Kasumi-1 (cell line): ENCODE measurements around the gene LMBRD2.
"Not testable (repeated sequence)": the region's sequence is repeated elsewhere in the genome, so short reads cannot be mapped to it uniquely, and the experiment has no call there.

Experiments
- DNase-seq, 2 experiments: peaks; one replicate each; lab custom pipeline; 2025; lab: John Stamatoyannopoulos, UW

LMBRD2 gene

GRCh38 chr5:36151434-36152323 lies at the start of gene LMBRD2, which contains the start of gene SKP2:
Gene LMBRD2 (minus strand): TSS chr5:36151887. CDS start chr5:36143349, 8,538 bp downstream.
Gene SKP2 (plus strand): TSS chr5:36152111. CDS start chr5:36152263, 152 bp downstream.
- peak; percentile 97 to 98 for DNase-seq

DNA sequence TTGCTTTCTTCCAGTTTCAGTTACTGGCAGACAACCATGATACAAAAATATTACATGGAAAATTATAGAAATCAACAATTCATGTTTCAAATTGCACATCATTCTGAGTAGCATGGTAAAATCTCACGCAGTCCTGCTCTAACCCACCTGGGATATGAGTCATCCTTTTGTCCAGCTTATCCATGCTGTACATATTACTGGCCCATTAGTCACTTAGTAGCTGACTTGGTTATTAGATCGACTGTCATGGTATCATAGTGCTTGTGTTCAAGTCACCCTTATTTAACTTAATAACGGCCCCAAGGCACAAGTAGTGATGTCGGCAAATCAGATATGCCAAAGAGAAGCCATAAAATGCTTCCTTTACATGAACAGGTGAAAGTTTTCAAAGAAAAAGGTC lies 48.8 kb upstream of the LMBRD2 start:
- DNase-seq, result no peak

- DNase-seq, result no peak
Measured at GRCh38 chr5:36199620-36200019, 47.9 kb upstream of the LMBRD2 start.

GRCh38 chr5:36198783-36199182 lies 47.1 kb upstream of the LMBRD2 start:
- not testable (repeated sequence) for DNase-seq

GRCh38 chr5:36198281-36198680 lies 46.6 kb upstream of the LMBRD2 start:
- no peak for DNase-seq

DNA sequence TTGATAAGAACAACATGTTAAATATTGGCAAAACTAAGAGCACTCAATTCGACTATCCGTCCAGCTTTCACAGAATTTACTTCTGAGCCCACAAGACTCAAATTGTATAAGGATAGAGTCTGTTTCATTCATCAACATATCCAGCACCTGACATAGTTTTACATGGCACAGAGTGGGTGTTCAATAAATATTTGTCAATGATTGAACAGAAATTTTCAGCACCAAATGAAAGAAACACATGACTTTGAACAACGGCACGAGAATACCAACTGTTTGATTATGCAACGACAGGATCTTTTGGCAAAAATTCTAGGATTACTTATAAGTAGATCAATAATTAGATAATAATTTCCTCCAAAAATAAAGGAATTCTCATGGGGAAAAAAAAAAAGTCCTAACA lies 42.1 kb upstream of the LMBRD2 start:
- DNase-seq, result no peak

GRCh38 chr5:36184408-36184807 lies 32.7 kb upstream of the LMBRD2 start:
- not testable (repeated sequence) for DNase-seq

- no peak for DNase-seq
Measured at GRCh38 chr5:36181774-36182173, 30.1 kb upstream of the LMBRD2 start.

GRCh38 chr5:36180556-36181350 lies 29.1 kb upstream of the LMBRD2 start:
- DNase-seq, result no peak

- DNase-seq, result no peak
Measured at GRCh38 chr5:36179950-36180349, 28.3 kb upstream of the LMBRD2 start.

DNA sequence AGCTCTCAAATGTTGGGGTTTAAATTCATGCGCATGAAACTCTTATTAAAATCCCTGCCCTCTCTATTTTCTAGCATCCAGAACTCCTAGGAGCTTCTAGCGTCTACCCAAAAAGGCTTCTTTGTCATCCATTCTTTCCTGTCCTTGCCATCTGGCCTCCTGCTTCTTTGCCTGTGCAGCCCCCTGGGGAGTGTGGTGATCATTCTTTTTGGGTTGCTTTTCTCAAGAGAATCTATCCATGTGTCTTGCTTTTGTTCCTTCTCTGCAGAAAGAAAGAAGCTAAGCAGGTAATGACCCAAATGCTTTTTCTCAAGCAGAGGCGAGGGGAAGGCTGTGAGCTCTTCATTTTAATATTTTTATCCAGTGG lies 26.8 kb upstream of the LMBRD2 start:
- no peak for DNase-seq

GRCh38 chr5:36177715-36178523 lies 26.2 kb upstream of the LMBRD2 start:
- DNase-seq, result peak; percentile 34 to 52

DNA sequence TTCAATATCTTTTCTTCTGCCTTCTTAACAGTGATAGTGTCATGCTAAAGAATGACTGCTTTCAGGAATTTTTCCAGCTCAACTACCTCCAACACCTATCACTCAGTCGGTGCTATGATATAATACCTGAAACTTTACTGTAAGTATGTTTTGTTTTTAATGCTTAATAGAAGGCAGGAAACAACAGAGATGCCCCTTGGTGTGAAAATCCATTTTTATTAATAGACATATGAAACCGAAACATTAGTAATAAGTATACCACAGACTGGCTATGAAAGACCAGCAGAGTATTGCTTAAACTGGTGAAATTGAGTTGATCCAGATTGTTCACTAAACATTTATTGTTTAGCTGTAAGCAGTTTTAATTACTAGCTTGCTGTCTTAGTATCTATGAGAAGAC lies 25.5 kb upstream of the LMBRD2 start:
- no peak for DNase-seq

- DNase-seq, result no peak
Measured at GRCh38 chr5:36175043-36175442, 23.4 kb upstream of the LMBRD2 start.

DNA sequence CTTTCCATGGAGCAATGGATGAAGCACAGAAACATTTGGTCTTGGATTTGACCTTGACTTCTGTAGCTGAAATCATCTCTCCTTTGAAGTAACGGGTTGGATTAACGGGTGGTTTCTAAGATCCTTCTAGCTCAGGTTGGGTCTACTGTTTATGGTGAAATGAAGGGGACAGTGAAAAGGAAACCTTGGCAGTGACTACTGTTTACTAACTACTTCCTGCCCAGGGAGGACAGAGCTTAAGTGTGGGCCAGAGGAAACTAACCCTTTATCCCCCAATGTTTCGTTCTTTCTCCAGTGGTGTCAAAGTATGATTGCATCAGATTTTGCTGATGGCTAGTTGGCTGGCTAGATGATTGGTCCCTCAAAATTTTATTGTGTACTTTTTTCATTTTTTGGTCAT lies 22.4 kb upstream of the LMBRD2 start:
- no peak for DNase-seq

GRCh38 chr5:36173426-36173825 lies 21.7 kb upstream of the LMBRD2 start:
- no peak for DNase-seq

GRCh38 chr5:36172599-36172998 lies 20.9 kb upstream of the LMBRD2 start:
- no peak for DNase-seq

DNA sequence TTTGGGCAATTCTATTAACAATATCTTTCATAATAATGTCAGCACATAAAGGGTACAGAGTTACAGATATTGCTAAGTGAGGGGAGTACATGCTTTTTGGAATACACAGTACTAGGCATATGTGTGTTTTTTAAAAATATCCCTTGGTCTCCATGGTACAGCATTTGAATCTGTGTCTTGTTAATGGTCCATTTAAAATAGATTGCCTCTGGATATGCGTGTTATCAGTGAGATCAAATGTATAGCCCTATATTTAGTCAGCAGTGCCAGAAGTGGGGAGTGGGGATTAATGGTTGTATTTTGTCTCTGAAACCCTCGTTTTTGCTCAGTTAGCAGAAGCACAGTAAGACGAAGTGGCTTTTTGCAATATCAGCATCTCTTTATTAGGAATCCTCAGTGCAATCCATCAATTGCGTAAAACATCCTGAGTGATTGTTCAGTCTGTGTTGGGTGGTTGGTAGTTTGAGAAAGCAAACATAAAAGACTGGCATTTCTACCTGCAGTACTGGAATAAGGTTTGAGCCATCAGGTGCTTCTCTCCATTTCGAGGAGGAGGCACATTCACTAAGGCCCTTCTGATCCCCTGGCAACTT lies 19.2 kb upstream of the LMBRD2 start:
- no peak for DNase-seq

- DNase-seq, result no peak
Measured at GRCh38 chr5:36168737-36169136, 17.1 kb upstream of the LMBRD2 start.

GRCh38 chr5:36164461-36164860 lies 12.8 kb upstream of the LMBRD2 start:
- no peak for DNase-seq

- no peak for DNase-seq
Measured at GRCh38 chr5:36162810-36163486, 11.3 kb upstream of the LMBRD2 start.
